Measurements from ENCODE around the gene KCNK2. TPM values are rescaled to one million over a fixed set of nuclear protein-coding genes. Genes with fewer than 3 reads are reported as not detected.

The KCNK2 gene
- total RNA-seq, 1 experiment from 2014 or later, result 0.44 TPM

DNA sequence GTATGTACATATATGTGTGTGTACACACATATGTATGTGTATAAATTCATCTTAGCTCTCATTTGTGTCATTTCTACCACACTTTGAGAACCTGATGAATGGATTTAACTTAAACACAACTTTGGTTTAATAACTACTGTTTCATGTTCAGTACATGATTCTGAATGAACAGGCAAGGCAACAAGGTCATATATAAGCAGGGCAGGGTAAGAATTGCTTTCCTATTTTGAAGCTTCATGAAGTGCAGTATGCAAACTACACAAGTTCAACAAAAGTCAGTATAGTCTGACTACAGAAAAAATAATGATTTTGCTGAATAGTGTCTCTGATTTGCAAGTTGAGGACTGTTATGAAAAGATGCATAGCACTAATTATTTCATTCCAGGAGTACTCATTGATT, 127.6 kb downstream of the KCNK2 start:
- TF ChIP-seq, protein P1, sequence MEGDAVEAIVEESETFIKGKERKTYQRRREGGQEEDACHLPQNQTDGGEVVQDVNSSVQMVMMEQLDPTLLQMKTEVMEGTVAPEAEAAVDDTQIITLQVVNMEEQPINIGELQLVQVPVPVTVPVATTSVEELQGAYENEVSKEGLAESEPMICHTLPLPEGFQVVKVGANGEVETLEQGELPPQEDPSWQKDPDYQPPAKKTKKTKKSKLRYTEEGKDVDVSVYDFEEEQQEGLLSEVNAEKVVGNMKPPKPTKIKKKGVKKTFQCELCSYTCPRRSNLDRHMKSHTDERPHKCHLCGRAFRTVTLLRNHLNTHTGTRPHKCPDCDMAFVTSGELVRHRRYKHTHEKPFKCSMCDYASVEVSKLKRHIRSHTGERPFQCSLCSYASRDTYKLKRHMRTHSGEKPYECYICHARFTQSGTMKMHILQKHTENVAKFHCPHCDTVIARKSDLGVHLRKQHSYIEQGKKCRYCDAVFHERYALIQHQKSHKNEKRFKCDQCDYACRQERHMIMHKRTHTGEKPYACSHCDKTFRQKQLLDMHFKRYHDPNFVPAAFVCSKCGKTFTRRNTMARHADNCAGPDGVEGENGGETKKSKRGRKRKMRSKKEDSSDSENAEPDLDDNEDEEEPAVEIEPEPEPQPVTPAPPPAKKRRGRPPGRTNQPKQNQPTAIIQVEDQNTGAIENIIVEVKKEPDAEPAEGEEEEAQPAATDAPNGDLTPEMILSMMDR (conservative IDR thresholded peaks at IDR 0.05), result no peak
- H2BK20ac ChIP-seq (ENCODE audit: low read depth, low read length, poor library complexity, severe bottlenecking), result no peak overlapping the region
- H3K56ac ChIP-seq (ENCODE audit: insufficient read length, low read depth, low read length), result no peak overlapping the region
- H3K18ac ChIP-seq (ENCODE audit: insufficient read length, low read depth, low read length), result no peak overlapping the region
- no peak overlapping the region for H4K5ac ChIP-seq (ENCODE audit: insufficient read length, low read depth, low read length)
- no peak overlapping the region for H3K23ac ChIP-seq (ENCODE audit: insufficient read length, low read depth, low read length)
- H4K20me1 ChIP-seq (ENCODE audit: control insufficient read depth, insufficient read depth, insufficient read length), result no peaks in the 10 kb centered on the region
- Mint-ChIP-seq H3K9me3 (no peaks in the 10 kb centered on the region; a peak in 1 of 5 replicates), H3K27ac (no peak overlapping the region), H3K4me3 (no peak overlapping the region), H3K36me3 (ENCODE audit: insufficient read depth in 1 of 3, low read depth in 3 of 3) (no peaks in the 10 kb centered on the region), H3K4me1 (peaks cover 5 to 9% of the 10 kb centered on the region in 2 experiments), H3K27me3 (ENCODE audit: low read depth) (no peaks in the 10 kb centered on the region)
- H3K4me2 ChIP-seq (ENCODE audit: insufficient read depth, insufficient read length, low read length), result no peak overlapping the region
- no peak overlapping the region for H3K4ac ChIP-seq (ENCODE audit: low read depth, low read length)
- H2BK12ac ChIP-seq (ENCODE audit: insufficient read length, low read depth, low read length), result no peak overlapping the region
- H3K23me2 ChIP-seq (ENCODE audit: insufficient read length, low read depth, low read length, poor library complexity, severe bottlenecking), result no peaks in the 10 kb centered on the region
- no peak overlapping the region for H2BK120ac ChIP-seq (ENCODE audit: low read depth, low read length, poor library complexity, severe bottlenecking)
- H4K91ac ChIP-seq (ENCODE audit: insufficient read length, low read depth, low read length), result no peak overlapping the region
- no peak overlapping the region for H2BK15ac ChIP-seq (ENCODE audit: low read depth, low read length)
- no peak overlapping the region for H4K8ac ChIP-seq (replicated peaks; ENCODE audit: insufficient read length, low read depth, low read length)
- no peaks in the 10 kb centered on the region for H3K9me3 ChIP-seq (ENCODE audit: control insufficient read depth, low read depth, low read length)
- H3K27me3 ChIP-seq (ENCODE audit: insufficient read depth, low read length), result no peaks in the 10 kb centered on the region
- H2AFZ ChIP-seq (ENCODE audit: low read length), result no peak overlapping the region
- no peak overlapping the region for H3T11ph ChIP-seq (ENCODE audit: low read length)
- peaks cover 2% of the 10 kb centered on the region; the same call in 1 of the 2 replicates for H3K4me1 ChIP-seq (ENCODE audit: insufficient read depth, low read length)
- DNase-seq, result no peak
- H2AK5ac ChIP-seq (ENCODE audit: insufficient read length, low read length), result no peak overlapping the region
- H3K79me1 ChIP-seq (ENCODE audit: insufficient read depth, low read depth, low read length, poor library complexity, severe bottlenecking), result no peaks in the 10 kb centered on the region
- no peaks in the 10 kb centered on the region for H3K79me2 ChIP-seq (ENCODE audit: insufficient read depth, low read length)
- no peak overlapping the region for H3K14ac ChIP-seq (ENCODE audit: insufficient read depth, low read length)
- H3K27ac ChIP-seq (ENCODE audit: insufficient read length, low read depth, low read length), result no peak overlapping the region
- no peak overlapping the region for H3K9ac ChIP-seq (ENCODE audit: extremely low read depth, insufficient read length, low read length)
- H2BK5ac ChIP-seq (ENCODE audit: insufficient read length, low read length), result no peak overlapping the region
